GOT3 (cell line): ENCODE measurements around the gene ZIM2.
"Not testable (repeated sequence)": the region's sequence is repeated elsewhere in the genome, so short reads cannot be mapped to it uniquely, and the experiment has no call there.

Experiments
- DNase-seq: peaks from one replicate; lab custom pipeline; 2025; ENCODE audit warnings: mixed read lengths; lab: John Stamatoyannopoulos, UW

Gene ZIM2

GRCh38 chr19:56840451-56841192 is at the start of gene ZIM2, which contains the start of gene PEG3:
Gene ZIM2 (minus strand): TSS chr19:56840726. CDS start chr19:56824277, 16,449 bp downstream.
Gene PEG3 (minus strand): TSS chr19:56840726. CDS start chr19:56824655, 16,071 bp downstream.
- DNase-seq = no peak

GRCh38 chr19:56885173-56885985 is 44.9 kb upstream of the ZIM2 start:
- DNase-seq = no peak

- no peak for DNase-seq
Measured at GRCh38 chr19:56884441-56884840, 43.9 kb upstream of the ZIM2 start.

- no peak for DNase-seq
Measured at GRCh38 chr19:56880592-56881190, 40.2 kb upstream of the ZIM2 start.

- DNase-seq = no peak
Measured at GRCh38 chr19:56877069-56877715, 36.7 kb upstream of the ZIM2 start.

- no peak for DNase-seq
Measured at GRCh38 chr19:56875717-56876116, 35.2 kb upstream of the ZIM2 start.

- no peak for DNase-seq
Measured at GRCh38 chr19:56874530-56874929, 34.0 kb upstream of the ZIM2 start.

GRCh38 chr19:56873493-56873892 is 33.0 kb upstream of the ZIM2 start:
- DNase-seq = no peak

- no peak for DNase-seq
Measured at GRCh38 chr19:56869886-56870285, 29.4 kb upstream of the ZIM2 start.

GRCh38 chr19:56868446-56868845 is 27.9 kb upstream of the ZIM2 start:
- DNase-seq = no peak

- no peak for DNase-seq
Measured at GRCh38 chr19:56866538-56866937, 26.0 kb upstream of the ZIM2 start.

GRCh38 chr19:56864443-56865125 is 24.1 kb upstream of the ZIM2 start:
- DNase-seq = no peak

- no peak for DNase-seq
Measured at GRCh38 chr19:56862741-56863140, 22.2 kb upstream of the ZIM2 start.

- DNase-seq = not testable (repeated sequence)
Measured at GRCh38 chr19:56860409-56860808, 19.9 kb upstream of the ZIM2 start.

- no peak for DNase-seq
Measured at GRCh38 chr19:56858026-56858425, 17.5 kb upstream of the ZIM2 start.

- no peak for DNase-seq
Measured at GRCh38 chr19:56856822-56857221, 16.3 kb upstream of the ZIM2 start.

GRCh38 chr19:56852361-56852760 is 11.8 kb upstream of the ZIM2 start:
- not testable (repeated sequence) for DNase-seq

GRCh38 chr19:56848166-56848565 is 7.6 kb upstream of the ZIM2 start:
- no peak for DNase-seq

GRCh38 chr19:56842412-56842811 is 1.9 kb upstream of the ZIM2 start:
- no peak for DNase-seq

- DNase-seq = no peak
Measured at GRCh38 chr19:56841193-56841543, 642 bp upstream of the ZIM2 start.

- no peak for DNase-seq
Measured at GRCh38 chr19:56839652-56840450, 675 bp downstream of the ZIM2 start.
